KMS-11 (cell line): ENCODE results near the gene PHYHD1.

Experiments used
- H2AFZ ChIP-seq: fragments of 200-600 bp; sonication (generic); 2 replicates; pipeline ENCODE4 v1.6.1; 2016; ENCODE audit warnings: antibody characterized with exemption, mixed run types, low read depth
- H3K27ac ChIP-seq: fragments of 200-600 bp; sonication (generic); 2 replicates; pipeline ENCODE4 v1.6.1; 2016; ENCODE audit warnings: mild to moderate bottlenecking, mixed run types
- H3K27me3 ChIP-seq: fragments of 200-600 bp; sonication (generic); 2 replicates; pipeline ENCODE4 v1.6.1; 2017; ENCODE audit warnings: mild to moderate bottlenecking, low read depth, mixed run types, moderate library complexity; ENCODE audit not compliant: insufficient read depth
- H3K36me3 ChIP-seq: fragments of 200-600 bp; sonication (generic); 2 replicates; pipeline ENCODE4 v1.6.1; 2017; ENCODE audit warnings: mild to moderate bottlenecking, mixed run types; ENCODE audit not compliant: insufficient read depth
- H3K4me1 ChIP-seq: fragments of 200-600 bp; sonication (generic); 2 replicates; pipeline ENCODE4 v1.6.1; 2016; ENCODE audit warnings: mild to moderate bottlenecking, low read depth, mixed run types; ENCODE audit not compliant: poor library complexity, severe bottlenecking
- H3K4me2 ChIP-seq: fragments of 200-600 bp; sonication (generic); 2 replicates; pipeline ENCODE4 v1.7.0; 2016; ENCODE audit warnings: mild to moderate bottlenecking, mixed run types
- H3K4me3 ChIP-seq: fragments of 200-600 bp; sonication (generic); IDR thresholded peaks from 2 replicates; pipeline ENCODE4 v1.6.1; 2017; ENCODE audit warnings: low read depth, low read length, mixed read lengths; ENCODE audit not compliant: insufficient read depth
- H3K79me2 ChIP-seq: fragments of 200-600 bp; sonication (generic); 2 replicates; pipeline ENCODE4 v1.6.1; 2016; ENCODE audit warnings: low read depth, mixed run types; ENCODE audit not compliant: insufficient read depth
- H3K9ac ChIP-seq: fragments of 200-600 bp; sonication (generic); 2 replicates; pipeline ENCODE4 v1.6.1; 2016; ENCODE audit warnings: mild to moderate bottlenecking, mixed run types
- H4K20me1 ChIP-seq: fragments of 200-600 bp; sonication (generic); 2 replicates; pipeline ENCODE4 v1.6.1; 2016; ENCODE audit warnings: mild to moderate bottlenecking, mixed run types; ENCODE audit not compliant: insufficient read depth
- TF ChIP-seq, protein P1 (sequence below): fragments of 200-600 bp; sonication (generic); conservative IDR thresholded peaks from 2 replicates; pipeline ENCODE4 v1.6.1; 2017; ENCODE audit warnings: low read depth, mild to moderate bottlenecking, antibody characterized with exemption, low read length, moderate library complexity, mixed read lengths

PHYHD1 gene

DNA sequence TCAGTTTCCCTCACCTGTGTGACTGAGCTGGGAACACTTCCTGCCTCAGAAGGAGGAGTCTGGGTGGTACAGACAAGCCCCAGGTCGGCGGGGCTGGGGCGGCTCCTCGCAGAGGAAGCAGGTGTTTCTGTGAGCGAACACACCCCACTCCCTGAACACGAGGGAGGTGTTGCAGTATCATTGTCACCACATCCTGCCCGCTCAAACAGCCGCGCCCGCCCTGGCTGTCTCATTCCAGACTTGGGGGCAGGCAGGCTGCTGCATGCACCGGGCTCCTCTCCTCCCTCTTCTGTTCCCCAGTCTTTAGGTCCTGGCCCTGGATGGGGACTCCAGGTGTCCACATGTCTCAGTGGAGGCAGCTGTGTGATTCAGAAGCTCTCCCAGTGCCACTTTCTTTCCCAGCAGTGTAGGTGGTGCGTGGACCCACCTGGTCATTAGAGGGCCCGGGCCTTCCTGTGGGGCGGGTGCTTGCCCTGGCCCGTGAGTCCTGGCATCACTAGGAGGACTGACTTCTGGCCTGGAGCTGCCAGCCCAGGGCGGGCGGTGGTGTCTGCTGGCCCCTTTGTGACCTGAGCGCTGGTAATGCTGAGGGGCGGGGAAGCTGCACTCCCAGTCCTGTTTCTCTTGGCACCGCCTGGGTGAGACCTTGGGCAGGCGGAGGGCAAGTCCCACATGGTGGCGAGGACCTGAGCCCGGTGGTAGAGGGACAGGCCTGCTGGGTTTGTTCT lies 18.3 kb upstream of the PHYHD1 start:
- peaks cover 2% of the 10 kb centered on the region; the same call in 1 of the 2 replicates for H3K36me3 ChIP-seq
- H2AFZ ChIP-seq, result no peak overlapping the region
- no peaks in the 10 kb centered on the region for H3K79me2 ChIP-seq
- no peaks in the 10 kb centered on the region for H4K20me1 ChIP-seq
- H3K4me3 ChIP-seq, result no peak overlapping the region
- TF ChIP-seq, protein P1, sequence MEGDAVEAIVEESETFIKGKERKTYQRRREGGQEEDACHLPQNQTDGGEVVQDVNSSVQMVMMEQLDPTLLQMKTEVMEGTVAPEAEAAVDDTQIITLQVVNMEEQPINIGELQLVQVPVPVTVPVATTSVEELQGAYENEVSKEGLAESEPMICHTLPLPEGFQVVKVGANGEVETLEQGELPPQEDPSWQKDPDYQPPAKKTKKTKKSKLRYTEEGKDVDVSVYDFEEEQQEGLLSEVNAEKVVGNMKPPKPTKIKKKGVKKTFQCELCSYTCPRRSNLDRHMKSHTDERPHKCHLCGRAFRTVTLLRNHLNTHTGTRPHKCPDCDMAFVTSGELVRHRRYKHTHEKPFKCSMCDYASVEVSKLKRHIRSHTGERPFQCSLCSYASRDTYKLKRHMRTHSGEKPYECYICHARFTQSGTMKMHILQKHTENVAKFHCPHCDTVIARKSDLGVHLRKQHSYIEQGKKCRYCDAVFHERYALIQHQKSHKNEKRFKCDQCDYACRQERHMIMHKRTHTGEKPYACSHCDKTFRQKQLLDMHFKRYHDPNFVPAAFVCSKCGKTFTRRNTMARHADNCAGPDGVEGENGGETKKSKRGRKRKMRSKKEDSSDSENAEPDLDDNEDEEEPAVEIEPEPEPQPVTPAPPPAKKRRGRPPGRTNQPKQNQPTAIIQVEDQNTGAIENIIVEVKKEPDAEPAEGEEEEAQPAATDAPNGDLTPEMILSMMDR, result no peak
- H3K27me3 ChIP-seq, result no peaks in the 10 kb centered on the region
- no peak overlapping the region for H3K27ac ChIP-seq
- H3K4me1 ChIP-seq, result no peaks in the 10 kb centered on the region
- H3K9ac ChIP-seq, result no peak overlapping the region
- no peak overlapping the region for H3K4me2 ChIP-seq

- peaks cover 6% of the 10 kb centered on the region; the same call in 1 of the 2 replicates for H3K36me3 ChIP-seq
- no peaks in the 10 kb centered on the region for H3K79me2 ChIP-seq
- TF ChIP-seq, protein P1, result no peak
- no peaks in the 10 kb centered on the region for H3K4me1 ChIP-seq
- H2AFZ ChIP-seq, result no peak overlapping the region
- no peak overlapping the region for H3K4me2 ChIP-seq
- no peak overlapping the region for H3K9ac ChIP-seq
- no peaks in the 10 kb centered on the region for H4K20me1 ChIP-seq
- H3K27me3 ChIP-seq, result no peaks in the 10 kb centered on the region
- H3K27ac ChIP-seq, result no peak overlapping the region
- H3K4me3 ChIP-seq, result no peak overlapping the region
Observed at GRCh38 chr9:128903079-128903461, 17.7 kb upstream of the PHYHD1 start.

DNA sequence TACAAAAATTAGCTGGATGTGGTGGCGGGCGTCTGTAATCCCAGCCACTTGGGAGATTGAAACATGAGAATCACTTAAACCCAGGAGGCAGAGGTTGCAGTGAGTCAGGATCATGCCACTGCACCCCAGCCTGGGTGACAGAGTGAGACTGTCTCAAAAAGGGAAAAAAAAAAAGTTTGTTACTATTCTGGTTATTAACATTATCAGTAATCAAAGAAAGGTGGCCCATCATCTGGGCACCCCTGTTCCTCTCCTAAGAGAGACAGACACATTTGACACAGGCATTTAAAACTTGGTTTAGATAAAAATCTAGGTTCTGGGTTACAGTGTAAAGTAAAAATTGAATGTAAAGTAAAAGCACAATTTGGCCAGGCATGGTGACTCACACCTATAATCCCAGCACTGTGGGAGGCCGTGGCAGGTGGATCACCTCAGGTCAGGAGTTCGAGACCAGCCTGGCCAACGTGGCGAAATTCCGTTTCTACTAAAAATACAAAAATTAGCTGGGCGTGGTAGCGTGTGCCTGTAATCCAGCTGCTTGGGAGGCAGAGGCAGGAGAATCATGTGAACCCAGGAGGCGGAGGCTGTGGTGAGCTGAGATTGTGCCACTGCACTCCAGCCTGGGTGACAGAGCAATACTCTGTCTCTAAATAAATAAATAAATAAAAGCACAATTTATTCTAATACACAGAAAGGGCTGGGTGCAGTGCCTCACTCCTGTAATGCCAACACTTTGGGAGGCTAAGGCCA lies 16.7 kb upstream of the PHYHD1 start:
- H3K4me2 ChIP-seq, result no peak overlapping the region
- H3K27me3 ChIP-seq, result no peaks in the 10 kb centered on the region
- H3K79me2 ChIP-seq, result no peaks in the 10 kb centered on the region
- no peak overlapping the region for H3K9ac ChIP-seq
- no peak overlapping the region for H2AFZ ChIP-seq
- H3K36me3 ChIP-seq, result peaks cover 6% of the 10 kb centered on the region; the same call in 1 of the 2 replicates
- H3K27ac ChIP-seq, result no peak overlapping the region
- TF ChIP-seq, protein P1, result no peak
- H3K4me1 ChIP-seq, result no peaks in the 10 kb centered on the region
- H3K4me3 ChIP-seq, result no peak overlapping the region
- no peaks in the 10 kb centered on the region for H4K20me1 ChIP-seq

DNA sequence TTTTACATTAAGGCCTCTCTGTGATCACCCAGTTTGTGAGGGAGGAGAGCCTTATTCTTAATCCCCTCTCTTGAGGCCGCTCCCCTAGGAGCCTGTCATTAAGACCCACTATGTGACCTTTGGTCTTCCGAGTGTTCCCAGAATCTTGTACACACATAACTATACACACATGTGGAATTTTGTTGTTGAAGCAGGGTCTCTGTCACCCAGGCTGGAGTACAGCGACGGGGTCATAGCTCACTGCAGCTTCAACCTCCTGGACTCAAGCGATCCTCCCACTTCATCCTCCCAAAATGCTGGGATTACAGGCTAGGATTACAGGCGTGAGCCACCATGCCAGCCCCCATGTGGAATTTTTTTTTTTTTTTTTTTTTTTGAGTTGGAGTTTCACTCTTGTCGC lies 14.8 kb upstream of the PHYHD1 start:
- Histone ChIP-seq H2AFZ (no peak overlapping the region), H3K4me1 (no peaks in the 10 kb centered on the region), H3K27ac (no peak overlapping the region), H3K9ac (no peak overlapping the region), H3K4me3 (no peak overlapping the region), H3K4me2 (no peak overlapping the region), H3K27me3 (no peaks in the 10 kb centered on the region), H4K20me1 (no peaks in the 10 kb centered on the region), H3K79me2 (no peaks in the 10 kb centered on the region), H3K36me3 (peaks cover 6% of the 10 kb centered on the region; the same call in 1 of the 2 replicates)
- TF ChIP-seq, protein P1, result no peak
